ENCODE data around the gene XPNPEP1. TPM values are rescaled to one million over a fixed set of nuclear protein-coding genes. Genes with fewer than 3 reads are reported as not detected.

The XPNPEP1 gene
- total RNA-seq, 2 donors from 2014 or later: 39.2 to 50.2 TPM

DNA sequence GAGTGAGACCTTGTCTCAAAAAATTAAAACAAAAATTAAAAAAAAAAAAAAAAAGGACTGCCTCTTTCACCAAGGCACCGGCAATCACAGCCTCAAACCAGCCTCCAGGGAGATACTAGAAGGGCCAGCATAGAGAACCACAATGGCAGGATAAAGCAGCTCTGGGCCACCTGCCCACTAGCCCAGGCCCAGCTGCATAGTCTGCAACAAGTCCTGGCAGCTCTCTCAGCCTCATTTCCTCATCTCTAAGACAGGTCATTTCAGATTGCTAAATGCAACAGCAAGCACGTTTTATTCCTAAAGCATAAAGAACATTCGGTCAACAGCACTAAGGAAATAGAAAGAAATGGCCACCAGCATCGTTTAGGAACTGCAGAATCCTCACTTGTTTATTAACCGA is 28.8 kb downstream of the XPNPEP1 start:
- peaks cover 22% of the 10 kb centered on the region for H3K36me3 Mint-ChIP-seq (ENCODE audit: low read depth)

DNA sequence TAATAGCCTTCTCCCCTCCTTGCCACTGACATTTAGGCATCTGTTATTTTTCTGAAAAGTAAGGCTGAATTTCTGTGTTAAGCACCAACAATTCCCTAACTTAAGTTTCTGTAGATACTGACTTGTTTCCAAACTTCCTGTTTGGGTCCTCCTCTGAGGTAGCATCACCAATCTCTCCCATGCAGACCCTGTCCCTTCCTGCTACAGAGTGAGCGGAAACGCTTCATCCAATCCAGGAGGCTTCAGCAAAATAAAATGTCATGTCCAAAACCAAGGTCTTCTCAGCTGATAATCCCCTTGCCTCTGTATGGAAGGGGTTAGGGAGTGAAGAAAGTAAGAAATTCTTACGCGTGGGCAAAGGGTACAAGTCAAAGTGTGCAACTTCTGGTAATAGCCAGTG is 29.9 kb downstream of the XPNPEP1 start:
- DNase-seq: no peak
- no peaks in the 10 kb centered on the region for H3K9me3 Mint-ChIP-seq

More for the DNA sequence above, 28.8 kb downstream of the XPNPEP1 start:
- H3K36me3 ChIP-seq (ENCODE audit: control insufficient read depth, insufficient read depth, low read length): peaks cover 16% of the 10 kb centered on the region
- no peak overlapping the region for H3K4me3 ChIP-seq (ENCODE audit: low read length)
- no peaks in the 10 kb centered on the region for H3K4me1 ChIP-seq (ENCODE audit: control insufficient read depth, insufficient read depth, low read length)
- H3K9ac ChIP-seq (ENCODE audit: extremely low read depth, low read length, poor library complexity, severe bottlenecking): no peak overlapping the region
- peaks cover 11% of the 10 kb centered on the region for H3K4me1 Mint-ChIP-seq
- no peak overlapping the region for H3K27ac Mint-ChIP-seq
- H3K27ac ChIP-seq (ENCODE audit: low read depth, low read length): no peak overlapping the region
- no peak overlapping the region for H3K4me3 Mint-ChIP-seq
- H3K9me3 ChIP-seq (ENCODE audit: control insufficient read depth, low read length): no peaks in the 10 kb centered on the region
- whole genome bisulfite sequencing, 2 experiments (ENCODE audit: insufficient coverage in 1 of 2, insufficient read length in 1 of 2): 90 to 97% methylated on average over 4 to 5 of the region's 5 CpGs
- no peaks in the 10 kb centered on the region for H3K9me3 Mint-ChIP-seq
- peak; percentile 13 for DNase-seq
- no peaks in the 10 kb centered on the region for H3K27me3 ChIP-seq (ENCODE audit: control insufficient read depth, insufficient read depth, low read length, poor library complexity, severe bottlenecking)
- no peaks in the 10 kb centered on the region for H3K27me3 Mint-ChIP-seq (ENCODE audit: insufficient read depth)
- no peak for TF ChIP-seq CTCF (conservative IDR thresholded peaks at IDR 0.05)

DNA sequence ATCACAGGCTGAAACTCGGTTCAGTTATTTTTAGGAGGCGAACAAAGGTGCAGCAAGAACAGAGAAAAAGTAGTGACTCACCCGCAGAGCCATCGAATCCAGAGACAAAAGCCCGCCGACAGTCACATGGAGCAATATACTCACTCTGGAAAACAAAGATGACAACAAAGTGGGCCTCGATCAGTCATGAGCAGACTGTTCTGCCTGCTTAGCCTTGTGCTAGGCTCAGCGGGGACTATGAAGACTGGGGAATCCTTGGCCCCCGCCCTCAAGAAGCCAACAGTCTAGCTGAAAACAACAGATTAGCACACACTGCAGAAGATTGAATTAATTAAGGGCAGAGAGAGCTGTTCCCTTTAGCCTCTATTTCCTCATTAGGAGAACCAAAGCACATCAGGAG is 30.4 kb downstream of the XPNPEP1 start:
- Mint-ChIP-seq H3K36me3 (ENCODE audit: low read depth) (peaks cover 17% of the 10 kb centered on the region), H3K4me3 (no peak overlapping the region), H3K4me1 (peaks cover 20% of the 10 kb centered on the region), H3K27ac (peak overlapping the region; percentile 80), H3K9me3 (no peaks in the 10 kb centered on the region), H3K27me3 (ENCODE audit: insufficient read depth) (no peaks in the 10 kb centered on the region)
- peak; percentile 57 for DNase-seq
- TF ChIP-seq CTCF (conservative IDR thresholded peaks at IDR 0.05): no peak
- H3K4me3 ChIP-seq (ENCODE audit: low read length): no peak overlapping the region
- H3K4me1 ChIP-seq (ENCODE audit: control insufficient read depth, insufficient read depth, low read length): peaks cover 10% of the 10 kb centered on the region
- H3K27me3 ChIP-seq (ENCODE audit: control insufficient read depth, insufficient read depth, low read length, poor library complexity, severe bottlenecking): no peaks in the 10 kb centered on the region
- H3K36me3 ChIP-seq (ENCODE audit: control insufficient read depth, insufficient read depth, low read length): peaks cover 8% of the 10 kb centered on the region
- 52 to 69% methylated on average over 9 of the region's 9 CpGs for WGBS, 2 experiments (ENCODE audit: insufficient coverage in 1 of 2, insufficient read length in 1 of 2)
- peak overlapping the region; percentile 80 for H3K27ac ChIP-seq (ENCODE audit: low read depth, low read length)
- no peak overlapping the region for H3K9ac ChIP-seq (ENCODE audit: extremely low read depth, low read length, poor library complexity, severe bottlenecking)
- no peaks in the 10 kb centered on the region for H3K9me3 ChIP-seq (ENCODE audit: control insufficient read depth, low read length)

More for the DNA sequence above, 29.9 kb downstream of the XPNPEP1 start:
- TF ChIP-seq CTCF (conservative IDR thresholded peaks at IDR 0.05): no peak
- Mint-ChIP-seq H3K4me3 (no peak overlapping the region), H3K27me3 (ENCODE audit: insufficient read depth) (no peaks in the 10 kb centered on the region), H3K4me1 (peaks cover 16% of the 10 kb centered on the region), H3K36me3 (ENCODE audit: low read depth) (peaks cover 22% of the 10 kb centered on the region), H3K27ac (peak overlapping the region; percentile 52)
- H3K36me3 ChIP-seq (ENCODE audit: control insufficient read depth, insufficient read depth, low read length): peaks cover 13% of the 10 kb centered on the region
- peak overlapping the region; percentile 80 for H3K27ac ChIP-seq (ENCODE audit: low read depth, low read length)
- no peaks in the 10 kb centered on the region for H3K27me3 ChIP-seq (ENCODE audit: control insufficient read depth, insufficient read depth, low read length, poor library complexity, severe bottlenecking)
- 93 to 96% methylated on average over 4 of the region's 4 CpGs for WGBS, 2 experiments (ENCODE audit: insufficient coverage in 1 of 2, insufficient read length in 1 of 2)
- no peak overlapping the region for H3K4me3 ChIP-seq (ENCODE audit: low read length)
- no peak overlapping the region for H3K9ac ChIP-seq (ENCODE audit: extremely low read depth, low read length, poor library complexity, severe bottlenecking)
- peaks cover 5% of the 10 kb centered on the region for H3K4me1 ChIP-seq (ENCODE audit: control insufficient read depth, insufficient read depth, low read length)
- no peaks in the 10 kb centered on the region for H3K9me3 ChIP-seq (ENCODE audit: control insufficient read depth, low read length)

Data from endodermal cell (in vitro differentiated cells).